CD14-positive monocyte (primary cell): Measurements from ENCODE around the gene MBD2. TPM values are rescaled to one million over a fixed set of nuclear protein-coding genes. Genes with fewer than 3 reads are reported as not detected.

ENCODE experiments used
- DNase-seq, 3 donors: peaks; one replicate each; pipeline ENCODE4 v3.0.0-alpha.2; 2011 to 2022
- H2AFZ ChIP-seq: 2 replicates; pipeline ENCODE4 v1.6.0; 2012; ENCODE audit warnings: mild to moderate bottlenecking, low read depth, low read length, inconsistent platforms; ENCODE audit not compliant: insufficient read depth, poor library complexity, severe bottlenecking
- H3K27ac ChIP-seq, 2 donors: 1 replicate in 1 of 2; 2 replicates in 1 of 2; pipeline ENCODE4 v1.5.1; 2012 to 2013; ENCODE audit warnings: low read length in 2 of 2, control low read depth in 1 of 2, inconsistent platforms in 1 of 2, low read depth in 1 of 2, mild to moderate bottlenecking in 1 of 2
- H3K27me3 ChIP-seq, 2 donors: one replicate each; pipeline versions ENCODE4 v1.6.0 to v1.6.1; 2011 to 2013; ENCODE audit warnings: low read length in 2 of 2; ENCODE audit not compliant: control insufficient read depth in 2 of 2, insufficient read depth in 2 of 2
- H3K36me3 ChIP-seq, 2 donors: replicated peaks in 1 of 2; 1 replicate in 1 of 2; 2 replicates in 1 of 2; pipeline versions ENCODE4 v1.5.1 to v1.6.1; 2012 to 2013; ENCODE audit warnings: low read length in 2 of 2, control low read depth in 1 of 2, inconsistent platforms in 1 of 2, mild to moderate bottlenecking in 1 of 2; ENCODE audit not compliant: insufficient read depth in 2 of 2, control insufficient read depth in 1 of 2
- H3K4me1 ChIP-seq, 2 donors: 1 replicate in 1 of 2; 2 replicates in 1 of 2; pipeline versions ENCODE4 v1.5.1 to v1.6.1; 2012 to 2013; ENCODE audit warnings: low read length in 2 of 2, control low read depth in 1 of 2, inconsistent platforms in 1 of 2, mild to moderate bottlenecking in 1 of 2, moderate library complexity in 1 of 2; ENCODE audit not compliant: insufficient read depth in 2 of 2, control insufficient read depth in 1 of 2
- H3K4me2 ChIP-seq: replicated peaks from 2 replicates; pipeline ENCODE3; 2012; ENCODE audit warnings: low read length, moderate library complexity, mild to moderate bottlenecking; ENCODE audit not compliant: poor library complexity, severe bottlenecking; ENCODE audit errors: extremely low read depth
- H3K4me3 ChIP-seq, 3 experiments: fragments of 200-600 bp in 1 of 3; sonication (generic) in 1 of 3; replicated peaks in 1 of 3; 1 replicate in 2 of 3; 2 replicates in 1 of 3; pipeline ENCODE4 v1.5.1; 2011 to 2013; ENCODE audit warnings: low read length in 3 of 3, mild to moderate bottlenecking in 3 of 3, control low read depth in 2 of 3, low read depth in 2 of 3, inconsistent platforms in 1 of 3, moderate library complexity in 1 of 3
- H3K79me2 ChIP-seq: 2 replicates; pipeline ENCODE4 v1.6.0; 2012; ENCODE audit warnings: mild to moderate bottlenecking, control low read depth, inconsistent platforms, low read length, moderate library complexity; ENCODE audit not compliant: insufficient read depth
- H3K9ac ChIP-seq: 2 replicates; pipeline ENCODE4 v1.6.0; 2017; ENCODE audit warnings: low read length, mild to moderate bottlenecking; ENCODE audit not compliant: insufficient read depth, poor library complexity, severe bottlenecking
- H3K9me3 ChIP-seq, 2 donors: replicated peaks in 1 of 2; 1 replicate in 1 of 2; 2 replicates in 1 of 2; pipeline versions ENCODE4 v1.5.1 to v1.6.1; 2012 to 2013; ENCODE audit warnings: low read length in 2 of 2, control low read depth in 1 of 2; ENCODE audit not compliant: control insufficient read depth in 1 of 2, insufficient read depth in 1 of 2
- H4K20me1 ChIP-seq: 2 replicates; pipeline ENCODE4 v1.6.0; 2012; ENCODE audit warnings: mild to moderate bottlenecking, low read length, control low read depth, moderate library complexity; ENCODE audit not compliant: insufficient read depth
- H3K27ac Mint-ChIP-seq, 7 donors: one replicate each; pipeline ENCODE4 v1.8.0; 2020; ENCODE audit warnings: mild to moderate bottlenecking in 7 of 7, mixed read lengths in 7 of 7, moderate library complexity in 6 of 7, inconsistent platforms in 2 of 7
- H3K27me3 Mint-ChIP-seq, 3 donors: one replicate each; pipeline ENCODE4 v1.8.0; 2021 to 2022; ENCODE audit warnings: low read depth in 3 of 3, mild to moderate bottlenecking in 3 of 3, mixed read lengths in 3 of 3, moderate library complexity in 3 of 3, inconsistent platforms in 1 of 3
- H3K36me3 Mint-ChIP-seq, 2 donors: one replicate each; pipeline ENCODE4 v1.8.0; 2020; ENCODE audit warnings: mixed read lengths in 2 of 2, inconsistent platforms in 1 of 2, mild to moderate bottlenecking in 1 of 2
- H3K4me1 Mint-ChIP-seq: one replicate; pipeline ENCODE4 v1.8.0; 2020; ENCODE audit warnings: mild to moderate bottlenecking, mixed read lengths
- H3K4me3 Mint-ChIP-seq, 2 donors: one replicate each; pipeline ENCODE4 v1.8.0; 2020; ENCODE audit warnings: mild to moderate bottlenecking in 2 of 2, mixed read lengths in 2 of 2, moderate library complexity in 1 of 2
- H3K9me3 Mint-ChIP-seq, 7 donors: one replicate each; pipeline ENCODE4 v1.8.0; 2020 to 2022; ENCODE audit warnings: mixed read lengths in 7 of 7, mild to moderate bottlenecking in 6 of 7, moderate library complexity in 6 of 7, inconsistent platforms in 2 of 7
- CTCF ChIP-seq: fragments of 200-600 bp; IDR thresholded peaks from one replicate; pipeline ENCODE4 v1.8.0; 2022; ENCODE audit warnings: antibody characterized with exemption, mild to moderate bottlenecking
- WGBS: methylation state at CpG from one replicate; pipeline ENCODE4 v1.1.5; 2013; ENCODE audit warnings: missing lambda C conversion rate; ENCODE audit not compliant: insufficient coverage; 5-methylcytosine and 5-hydroxymethylcytosine counted together
- intact Hi-C, 2 donors: fragments of 100-400 bp; cut with micrococcal nuclease; formaldehyde crosslinking; loops; one replicate each; pipeline versions ENCODE4 v1.15.0 to v1.15.1; 2023
- polyA plus RNA-seq, 3 donors: library from polyadenylated mRNA; depleted of rRNA in 1 of 3; unstranded in 2 of 3; stranded (reverse) in 1 of 3; fragments of 300-500 nt in 2 of 3; fragments of >200 nt in 1 of 3; fragmentation: Illumina TruSeq in 2 of 3; gene quantifications; 1 replicate in 2 of 3; 2 replicates in 1 of 3; pipeline ENCODE4 v1.2.3, GENCODE V29; 2012 to 2021

MBD2 gene
- polyA plus RNA-seq, 3 donors = 11.6 to 64.9 (median 25.2) TPM

GRCh38 chr18:54173980-54174630, 50.4 kb downstream of the MBD2 start:
- Histone ChIP-seq H3K4me3 (no peak overlapping the region), H3K9me3 (no peaks in the 10 kb centered on the region), H3K4me2 (no peak overlapping the region), H3K36me3 (peaks cover 37 to 91% of the 10 kb centered on the region in 2 donors), H3K27ac (peak overlapping the region in 1 of 2 donors; percentile 23), H3K9ac (no peak overlapping the region), H3K79me2 (peaks cover 66% of the 10 kb centered on the region), H4K20me1 (peaks cover 99% of the 10 kb centered on the region), H3K27me3 (no peaks in the 10 kb centered on the region), H3K4me1 (no peaks in the 10 kb centered on the region), H2AFZ (no peak overlapping the region)
- WGBS = no CpG with 5 or more reads among the region's 1 CpG
- Mint-ChIP-seq H3K4me1 (peaks cover 6% of the 10 kb centered on the region), H3K27me3 (no peaks in the 10 kb centered on the region), H3K4me3 (no peak overlapping the region), H3K27ac (peak overlapping the region in 2 of 7 donors; percentile 25 to 33), H3K9me3 (no peaks in the 10 kb centered on the region), H3K36me3 (peaks cover 59 to 83% of the 10 kb centered on the region in 2 donors)
- DNase-seq = no peak
- intact Hi-C loops = no loop called here
- TF ChIP-seq CTCF = no peak

- DNase-seq = no peak
- Mint-ChIP-seq H3K4me1 (peaks cover 6% of the 10 kb centered on the region), H3K36me3 (peaks cover 62 to 83% of the 10 kb centered on the region in 2 donors), H3K9me3 (no peaks in the 10 kb centered on the region), H3K4me3 (no peak overlapping the region), H3K27ac (peak overlapping the region in 6 of 7 donors; percentile 24 to 76 (median 40)), H3K27me3 (no peaks in the 10 kb centered on the region)
- H3K4me3 ChIP-seq = no peak overlapping the region
- H3K9me3 ChIP-seq = no peaks in the 10 kb centered on the region
- H3K27me3 ChIP-seq = no peaks in the 10 kb centered on the region
- intact Hi-C loops = no loop called here
- no peak overlapping the region for H3K4me2 ChIP-seq
- no peak for TF ChIP-seq CTCF
- no peaks in the 10 kb centered on the region for H3K4me1 ChIP-seq
- no peak overlapping the region for H3K9ac ChIP-seq
- peaks cover 39 to 93% of the 10 kb centered on the region in 2 donors for H3K36me3 ChIP-seq
- no peak overlapping the region for H2AFZ ChIP-seq
- H3K79me2 ChIP-seq = peaks cover 67% of the 10 kb centered on the region
- H3K27ac ChIP-seq = peak overlapping the region in 1 of 2 donors; percentile 23
- WGBS = no CpG with 5 or more reads among the region's 2 CpGs
- peaks cover 98% of the 10 kb centered on the region for H4K20me1 ChIP-seq
These were observed 51.2 kb downstream of the MBD2 start for GRCh38 chr18:54173250-54173649.
